Measurements from ENCODE around the gene SH2D2A.

Gene SH2D2A

DNA sequence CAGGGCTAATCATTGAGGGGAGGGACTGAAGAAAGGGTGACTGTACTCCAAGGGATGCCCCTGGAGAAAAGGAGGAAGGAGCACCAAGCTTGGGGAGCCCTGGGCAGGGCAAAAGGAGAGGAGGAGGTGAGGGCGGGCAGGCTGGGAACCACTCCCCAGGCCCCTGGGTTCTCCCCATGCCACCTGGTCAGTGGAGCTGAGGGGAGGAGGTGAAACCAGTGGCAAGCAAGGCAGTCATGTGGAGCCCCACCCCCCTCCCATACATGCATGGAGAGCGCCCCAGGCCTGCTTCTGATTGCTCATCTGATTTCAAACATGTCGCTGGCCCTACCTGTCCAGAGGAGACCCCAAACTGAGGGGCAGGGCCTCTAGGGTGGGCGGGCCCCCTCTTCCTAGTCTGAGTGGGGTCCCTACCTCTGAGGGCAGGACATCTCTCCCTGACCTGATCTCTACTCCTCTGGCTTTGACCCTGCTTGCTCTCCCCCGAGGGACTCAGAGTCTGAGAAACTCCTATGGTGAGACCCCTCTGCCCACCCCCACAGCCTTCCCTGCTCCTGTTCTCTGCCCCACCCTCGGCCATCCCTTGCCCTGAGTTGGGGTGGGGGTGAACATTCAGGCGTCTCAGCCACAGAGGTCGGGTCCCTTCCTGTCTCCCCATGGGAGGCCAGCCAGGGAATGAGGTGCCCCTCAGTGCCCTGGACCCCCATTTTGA, 23.7 kb upstream of the SH2D2A start:
- CTCF ChIA-PET: interaction anchor here (0.6 to 1.0 kb wide), 2 partner anchors 20 to 88 kb away, joined by 3 read pairs; no protein-coding TSS in a partner anchor

DNA sequence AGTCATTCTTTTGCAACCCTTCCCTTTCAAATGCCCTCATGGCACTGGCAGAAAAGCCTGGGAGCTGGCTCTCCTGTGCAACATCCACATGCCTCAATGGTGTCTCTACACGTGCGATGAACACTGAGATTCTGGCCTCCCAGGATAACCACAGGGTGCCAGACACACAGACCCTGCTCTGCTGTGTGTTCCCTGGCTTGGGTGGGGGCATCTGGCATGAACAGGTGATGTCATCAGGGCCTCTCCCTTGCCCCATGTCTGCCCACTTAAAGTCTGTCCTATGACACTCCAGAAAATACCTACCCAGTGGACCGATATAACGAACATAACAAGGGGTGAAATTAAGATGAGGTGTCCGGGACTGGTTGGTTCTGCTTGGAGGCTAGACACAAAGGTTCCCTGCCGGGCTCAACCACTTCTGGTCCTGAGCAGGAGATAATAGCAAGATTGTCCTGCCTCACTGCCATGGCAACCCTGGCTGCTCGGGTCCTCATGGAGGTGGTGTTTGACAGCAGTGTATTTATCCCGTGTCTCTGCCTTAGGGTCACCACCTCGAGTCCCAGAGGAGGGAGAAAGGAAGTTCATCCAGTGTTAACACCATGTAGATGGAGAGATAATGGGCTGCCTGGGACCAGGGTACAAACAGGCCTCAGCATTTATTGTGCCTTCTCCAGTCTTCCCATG, 22.9 kb upstream of the SH2D2A start:
- ChIA-PET POLR2A (ENCODE audit: low non-redundant PET) (no interaction called here), CTCF (interaction anchor here (0.6 to 3.0 kb wide), 13 partner anchors 9 to 150 kb away, joined by 3 to 53 read pairs (median 5); partner anchors contain the start of genes INSRR and NTRK1)
- TF ChIP-seq, protein P1, sequence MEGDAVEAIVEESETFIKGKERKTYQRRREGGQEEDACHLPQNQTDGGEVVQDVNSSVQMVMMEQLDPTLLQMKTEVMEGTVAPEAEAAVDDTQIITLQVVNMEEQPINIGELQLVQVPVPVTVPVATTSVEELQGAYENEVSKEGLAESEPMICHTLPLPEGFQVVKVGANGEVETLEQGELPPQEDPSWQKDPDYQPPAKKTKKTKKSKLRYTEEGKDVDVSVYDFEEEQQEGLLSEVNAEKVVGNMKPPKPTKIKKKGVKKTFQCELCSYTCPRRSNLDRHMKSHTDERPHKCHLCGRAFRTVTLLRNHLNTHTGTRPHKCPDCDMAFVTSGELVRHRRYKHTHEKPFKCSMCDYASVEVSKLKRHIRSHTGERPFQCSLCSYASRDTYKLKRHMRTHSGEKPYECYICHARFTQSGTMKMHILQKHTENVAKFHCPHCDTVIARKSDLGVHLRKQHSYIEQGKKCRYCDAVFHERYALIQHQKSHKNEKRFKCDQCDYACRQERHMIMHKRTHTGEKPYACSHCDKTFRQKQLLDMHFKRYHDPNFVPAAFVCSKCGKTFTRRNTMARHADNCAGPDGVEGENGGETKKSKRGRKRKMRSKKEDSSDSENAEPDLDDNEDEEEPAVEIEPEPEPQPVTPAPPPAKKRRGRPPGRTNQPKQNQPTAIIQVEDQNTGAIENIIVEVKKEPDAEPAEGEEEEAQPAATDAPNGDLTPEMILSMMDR (conservative IDR thresholded peaks at IDR 0.05; ENCODE audit: low read depth): no peak
- no peak for DNase-seq (ENCODE audit: low spot score)
- H3K27ac ChIP-seq: no peak overlapping the region

More for the DNA sequence above, 23.7 kb upstream of the SH2D2A start:
- H3K27ac ChIP-seq: no peak overlapping the region
- TF ChIP-seq, protein P1 (conservative IDR thresholded peaks at IDR 0.05; ENCODE audit: low read depth): no peak
- no peak for DNase-seq (ENCODE audit: low spot score)
- POLR2A ChIA-PET (ENCODE audit: low non-redundant PET): no interaction called here

DNA sequence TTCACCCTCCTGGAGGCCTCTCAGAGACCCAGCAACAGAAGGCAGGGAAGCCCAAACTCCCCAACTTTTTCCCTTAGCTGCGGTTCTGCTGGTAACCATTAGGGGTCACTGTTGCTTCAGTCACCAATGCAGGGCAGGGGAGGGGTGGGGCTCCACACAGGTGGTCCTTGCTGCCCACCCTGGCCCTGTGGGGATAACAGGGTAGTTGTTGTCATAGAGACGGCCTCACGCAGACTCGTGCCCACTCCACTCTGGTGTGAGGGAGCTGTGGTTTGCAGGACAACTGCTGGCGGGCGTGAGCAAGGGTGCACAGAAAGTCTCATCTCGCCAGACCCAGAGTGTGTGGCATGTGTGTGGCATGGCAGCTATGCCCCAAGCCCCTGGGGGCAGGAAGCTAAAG, 22.3 kb upstream of the SH2D2A start:
- H3K27ac ChIP-seq: no peak overlapping the region
- POLR2A ChIA-PET (ENCODE audit: low non-redundant PET): no interaction called here
- CTCF ChIA-PET: interaction anchor here (0.6 to 3.0 kb wide), 15 partner anchors 8 to 149 kb away, joined by 3 to 53 read pairs (median 5); partner anchors contain the start of genes INSRR and NTRK1
- no peak for DNase-seq (ENCODE audit: low spot score)
- TF ChIP-seq, protein P1 (conservative IDR thresholded peaks at IDR 0.05; ENCODE audit: low read depth): peak; percentile 83

DNA sequence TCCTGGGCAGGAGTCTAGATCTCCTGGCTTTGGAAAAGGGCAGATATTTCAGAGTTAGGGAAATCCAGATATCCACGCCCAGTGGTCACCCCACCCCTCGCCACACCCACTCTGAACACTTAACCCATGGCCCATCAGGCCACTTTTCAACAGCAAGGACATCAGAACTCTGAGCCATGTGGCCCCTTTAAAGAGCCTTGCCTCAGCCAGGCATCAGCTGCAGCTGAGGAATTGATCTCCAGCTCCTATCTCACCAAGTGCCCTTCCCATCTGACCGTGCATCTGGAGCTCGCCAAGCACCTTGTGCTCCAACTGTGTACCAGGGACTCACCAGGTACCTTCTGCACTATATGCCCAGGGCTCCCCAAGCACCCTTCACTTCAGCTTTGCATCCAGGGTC, 20.2 kb upstream of the SH2D2A start:
- TF ChIP-seq, protein P1 (conservative IDR thresholded peaks at IDR 0.05; ENCODE audit: low read depth): no peak
- CTCF ChIA-PET: interaction anchor here (0.6 to 3.0 kb wide), 3 partner anchors 16 to 113 kb away, joined by 3 to 53 read pairs (median 3); partner anchors contain the start of genes INSRR and NTRK1
- POLR2A ChIA-PET (ENCODE audit: low non-redundant PET): no interaction called here
- no peak overlapping the region for H3K27ac ChIP-seq
- DNase-seq (ENCODE audit: low spot score): no peak

DNA sequence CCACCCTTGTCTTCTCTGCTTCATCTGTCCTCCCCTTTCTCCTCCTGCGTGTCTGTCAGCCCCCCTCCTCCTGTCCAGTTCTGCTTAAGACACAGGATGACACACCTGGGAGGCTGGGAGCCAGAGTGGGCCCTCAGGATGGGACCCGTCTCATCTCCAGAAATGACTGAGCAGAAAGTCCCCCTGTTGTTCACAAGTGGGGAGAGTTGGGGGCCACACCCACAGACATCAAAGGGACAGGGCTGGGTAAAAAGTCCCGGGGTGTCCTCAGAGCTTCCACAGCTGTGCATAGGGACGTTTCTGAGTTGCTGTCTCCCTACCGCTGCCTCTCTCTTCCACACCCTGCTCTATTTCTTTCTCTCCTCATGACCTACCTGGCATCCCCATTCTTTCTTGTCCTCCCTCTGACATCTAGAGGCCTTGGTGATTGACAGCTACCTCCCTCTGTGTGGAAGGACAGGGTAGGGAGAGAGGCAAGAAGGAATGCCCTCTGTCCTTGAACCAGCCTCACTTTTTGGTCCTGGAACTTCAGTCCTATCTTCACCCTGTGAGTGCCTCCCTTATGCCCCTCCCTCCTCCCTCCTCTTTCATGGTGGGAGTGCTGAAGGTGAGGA, 19.5 kb upstream of the SH2D2A start:
- CTCF ChIA-PET: interaction anchor here (0.8 kb wide), 1 partner anchor 22 kb away, joined by 4 read pairs; no protein-coding TSS in a partner anchor

More for the DNA sequence above, 19.5 kb upstream of the SH2D2A start:
- no peak for DNase-seq (ENCODE audit: low spot score)
- TF ChIP-seq, protein P1 (conservative IDR thresholded peaks at IDR 0.05; ENCODE audit: low read depth): no peak
- no peak overlapping the region for H3K27ac ChIP-seq
- POLR2A ChIA-PET (ENCODE audit: low non-redundant PET): no interaction called here

Measured in RWPE1 (cell line).